HCT116 (cell line): ENCODE data around the gene ELFN1. TPM values are rescaled to one million over a fixed set of nuclear protein-coding genes. Genes with fewer than 3 reads are reported as not detected.

ENCODE experiments used
- ATAC-seq: fragments of 200-7000 bp; cut with Tn5 transposase; 2 replicates; pipeline ENCODE4 v1.9.1; 2020; ENCODE audit warnings: mild to moderate bottlenecking, moderate library complexity
- BruUV-seq: library from RNA; stranded (reverse); fragments of 400-500 nt; replicated peaks from 2 replicates; lab custom pipeline; 2021; lab: Mats Ljungman, UMichigan
- CTCF ChIA-PET: fragments of 300-600 bp; sonication (Branson Sonifier 250); formaldehyde crosslinking; loops from one replicate; lab custom pipeline; 2021; ENCODE audit warnings: antibody characterized with exemption; lab: Charles Lee
- POLR2A ChIA-PET: fragments of 300-600, 350-600 bp; sonication (Branson Sonifier 250); formaldehyde crosslinking; loops from one replicate; lab custom pipeline; 2021; ENCODE audit warnings: antibody characterized with exemption; lab: Charles Lee
- RAD21 ChIA-PET, 2 experiments: fragments of 300-600 bp; sonication (Branson Sonifier 250); formaldehyde crosslinking; loops; one replicate each; lab custom pipeline; 2023; ENCODE audit warnings: low total read pairs in 2 of 2; ENCODE audit not compliant: uncharacterized antibody in 2 of 2, unreplicated experiment in 2 of 2, low non-redundant PET in 1 of 2; lab: Charles Lee
- DNase-seq: peaks from one replicate; pipeline ENCODE4 v3.0.0-alpha.2; 2010; ENCODE audit warnings: low read depth, low spot score
- H2AFZ ChIP-seq: fragments of 200-600 bp; shearing (Covaris generic), sonication (generic); 2 replicates; pipeline ENCODE4 v1.6.1; 2017; ENCODE audit warnings: low read depth, mixed run types, mixed read lengths, antibody characterized with exemption, low read length; ENCODE audit not compliant: poor library complexity, severe bottlenecking
- H3K27ac ChIP-seq: 2 replicates; pipeline ENCODE4 v1.5.1; 2012; ENCODE audit warnings: low read depth, low read length
- H3K27me3 ChIP-seq: fragments of 200-600 bp; sonication (generic); 2 replicates; pipeline ENCODE4 v1.6.1; 2016; ENCODE audit warnings: mixed run types, low read length, mixed read lengths; ENCODE audit not compliant: insufficient read depth
- H3K36me3 ChIP-seq, 2 experiments: fragments of 200-500 bp in 1 of 2; fragments of 200-600 bp in 1 of 2; sonication (Bioruptor generic) in 1 of 2; sonication (generic) in 1 of 2; 2 replicates each; pipeline versions ENCODE4 v1.5.1 to v1.6.1; 2014 to 2016; ENCODE audit warnings: low read length in 2 of 2, inconsistent platforms in 1 of 2, mixed read lengths in 1 of 2, mixed run types in 1 of 2; ENCODE audit not compliant: insufficient read depth in 2 of 2, control insufficient read depth in 1 of 2
- H3K4me1 ChIP-seq, 2 experiments: fragments of 200-600 bp in 1 of 2; sonication (generic) in 1 of 2; 2 replicates each; pipeline versions ENCODE4 v1.5.1 to v1.6.1; 2012 to 2017; ENCODE audit warnings: low read length in 2 of 2, inconsistent platforms in 1 of 2, mild to moderate bottlenecking in 1 of 2, mixed read lengths in 1 of 2, mixed run types in 1 of 2, moderate library complexity in 1 of 2; ENCODE audit not compliant: insufficient read depth in 2 of 2, control insufficient read depth in 1 of 2
- H3K4me2 ChIP-seq: fragments of 200-600 bp; sonication (generic); 2 replicates; pipeline ENCODE4 v1.6.1; 2017; ENCODE audit warnings: mixed run types, low read length, mixed read lengths
- H3K4me3 ChIP-seq, 2 experiments: fragments of 200-600 bp in 1 of 2; sonication (generic) in 1 of 2; replicated peaks in 1 of 2; 2 replicates each; pipeline ENCODE4 v1.5.1; 2011 to 2016; ENCODE audit warnings: low read length in 2 of 2, control low read depth in 1 of 2, low read depth in 1 of 2, mild to moderate bottlenecking in 1 of 2, mixed read lengths in 1 of 2, mixed run types in 1 of 2
- H3K79me2 ChIP-seq: fragments of 200-600 bp; sonication (generic); 2 replicates; pipeline ENCODE4 v1.6.1; 2017; ENCODE audit warnings: mild to moderate bottlenecking, mixed run types, low read length, moderate library complexity, mixed read lengths; ENCODE audit not compliant: insufficient read depth
- H3K9ac ChIP-seq: fragments of 200-600 bp; sonication (generic); 2 replicates; pipeline ENCODE4 v1.6.1; 2016; ENCODE audit warnings: low read length, mixed read lengths
- H3K9me2 ChIP-seq: fragments of 200-600 bp; sonication (generic), shearing (Covaris generic); 2 replicates; pipeline ENCODE4 v1.6.1; 2017; ENCODE audit warnings: mixed run types, mild to moderate bottlenecking, moderate library complexity; ENCODE audit not compliant: insufficient read depth
- H3K9me3 ChIP-seq, 2 experiments: fragments of 200-500 bp in 1 of 2; fragments of 200-600 bp in 1 of 2; sonication (Bioruptor generic) in 1 of 2; sonication (generic) in 1 of 2; 2 replicates each; pipeline ENCODE4 v1.6.1; 2014 to 2017; ENCODE audit warnings: low read length in 2 of 2, mixed read lengths in 2 of 2, inconsistent platforms in 1 of 2, low read depth in 1 of 2, mild to moderate bottlenecking in 1 of 2, mixed run types in 1 of 2, moderate library complexity in 1 of 2; ENCODE audit not compliant: control insufficient read depth in 1 of 2, insufficient read depth in 1 of 2
- H4K20me1 ChIP-seq: fragments of 200-600 bp; sonication (generic), shearing (Covaris generic); 2 replicates; pipeline ENCODE4 v1.6.1; 2017; ENCODE audit warnings: mixed run types, mild to moderate bottlenecking, moderate library complexity; ENCODE audit not compliant: insufficient read depth
- CEBPB ChIP-seq: IDR thresholded peaks from 2 replicates; pipeline ENCODE4 v1.6.1; 2012; ENCODE audit warnings: low read depth
- EGR1 ChIP-seq: IDR thresholded peaks from 2 replicates; pipeline ENCODE4 v1.6.1; 2012; ENCODE audit warnings: low read depth
- ELF1 ChIP-seq: IDR thresholded peaks from 2 replicates; pipeline ENCODE4 v1.6.1; 2012; ENCODE audit warnings: low read depth, borderline replicate concordance
- EZH2 ChIP-seq: fragments of 200-600 bp; sonication (generic); IDR thresholded peaks from 2 replicates; pipeline ENCODE4 v1.6.1; 2017; ENCODE audit warnings: antibody characterized with exemption, mixed run types
- EZH2phosphoT487 ChIP-seq: fragments of 200-600 bp; IDR thresholded peaks from 2 replicates; pipeline ENCODE4 v1.6.1; 2018; ENCODE audit warnings: antibody characterized with exemption, borderline replicate concordance
- JUND ChIP-seq: IDR thresholded peaks from 2 replicates; pipeline ENCODE4 v1.6.1; 2012
- POLR2A ChIP-seq: IDR thresholded peaks from 2 replicates; pipeline ENCODE4 v1.7.0; 2011; ENCODE audit warnings: borderline replicate concordance; ENCODE audit not compliant: insufficient read depth, insufficient read length; ENCODE audit errors: extremely low read depth
- RAD21 ChIP-seq: IDR thresholded peaks from 2 replicates; pipeline ENCODE4 v1.6.1; 2012; ENCODE audit warnings: low read depth, mild to moderate bottlenecking
- SIN3A ChIP-seq: IDR thresholded peaks from 2 replicates; pipeline ENCODE4 v1.6.1; 2012; ENCODE audit warnings: low read depth
- SP1 ChIP-seq: IDR thresholded peaks from 2 replicates; pipeline ENCODE4 v1.6.1; 2012; ENCODE audit warnings: low read depth
- SRF ChIP-seq: IDR thresholded peaks from 2 replicates; pipeline ENCODE4 v1.6.1; 2012; ENCODE audit warnings: low read depth
- YY1 ChIP-seq: IDR thresholded peaks from 2 replicates; pipeline ENCODE4 v1.6.1; 2011; ENCODE audit warnings: low read length, low read depth, moderate library complexity, mild to moderate bottlenecking; ENCODE audit not compliant: insufficient replicate concordance; ENCODE audit errors: extremely low read depth
- ZFX ChIP-seq: fragments of 450-650 bp; IDR thresholded peaks from 2 replicates; pipeline ENCODE4 v1.6.1; 2017
- ZNF274 ChIP-seq: fragments of 200-500 bp; sonication (Bioruptor generic); IDR thresholded peaks from 2 replicates; pipeline ENCODE4 v1.6.1; 2014; ENCODE audit warnings: mild to moderate bottlenecking, low read depth, low read length, inconsistent platforms
- intact Hi-C: fragments of 100-400 bp; cut with micrococcal nuclease; formaldehyde crosslinking; loops from 2 replicates; pipeline ENCODE4 v1.10.0; 2022
- total RNA-seq: library from RNA; stranded (reverse); gene quantifications from one replicate; pipeline ENCODE4 v1.2.1, GENCODE V29; 2021; ENCODE audit not compliant: unreplicated experiment
- TF ChIP-seq, protein P1 (sequence below), 3 experiments: fragments of 200-600 bp in 1 of 3; sonication (generic) in 1 of 3; IDR thresholded peaks in 2 of 3; conservative IDR thresholded peaks in 1 of 3; 2 replicates each; pipeline ENCODE4 v1.5.1; 2012 to 2017; ENCODE audit warnings: low read depth in 2 of 3, low read length in 2 of 3, antibody characterized with exemption in 1 of 3, borderline replicate concordance in 1 of 3, control low read depth in 1 of 3, mild to moderate bottlenecking in 1 of 3, mixed read lengths in 1 of 3, mixed run types in 1 of 3, moderate library complexity in 1 of 3; ENCODE audit not compliant: insufficient read depth in 1 of 3

The ELFN1 gene
- total RNA-seq, 1 experiment from 2014 or later = 4.4 TPM

DNA sequence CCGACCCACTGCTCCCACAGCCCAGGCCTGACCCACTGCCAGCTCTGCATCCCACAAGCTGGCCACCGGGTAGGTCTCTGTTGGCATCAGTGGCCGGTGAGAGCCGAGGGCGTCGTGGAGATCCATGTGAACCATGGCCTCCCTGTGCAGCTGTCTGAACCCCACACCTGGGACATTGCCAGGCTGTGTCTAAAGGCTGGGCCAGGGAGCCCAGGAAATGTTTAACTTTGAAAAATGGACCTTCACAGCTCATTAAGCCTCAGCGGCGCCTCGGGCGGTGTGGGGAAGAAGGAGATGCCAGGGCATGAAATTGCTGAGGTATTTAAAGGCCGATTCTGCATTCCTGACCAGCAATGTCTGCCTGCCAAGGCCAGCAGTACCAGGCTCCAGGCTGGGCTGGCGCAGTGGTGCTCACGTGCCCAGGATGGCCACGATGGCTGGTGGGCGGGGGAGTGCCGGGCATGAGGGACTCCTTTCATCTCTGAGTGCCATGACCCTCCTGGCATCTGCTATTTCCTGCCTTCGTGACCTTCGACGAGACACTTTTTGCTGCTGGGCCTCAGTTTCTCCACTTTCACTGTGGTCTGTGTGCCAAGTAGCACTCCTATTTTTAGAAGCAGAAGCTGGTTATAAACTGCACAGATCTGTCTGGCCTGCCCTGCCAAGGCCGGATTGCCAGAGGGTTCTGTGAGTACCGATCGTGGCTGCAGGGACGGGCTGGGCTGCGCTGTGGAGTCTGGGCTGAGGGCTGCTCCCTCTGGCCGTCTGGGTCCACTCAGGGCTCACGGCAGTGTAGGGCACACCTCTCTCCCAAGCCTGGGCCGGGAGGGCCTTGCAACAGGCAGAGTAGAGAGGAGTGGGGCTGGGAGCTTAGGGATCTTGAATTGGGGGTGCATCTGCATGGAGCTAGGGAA is 21.8 kb downstream of the ELFN1 start:
- H3K4me1 ChIP-seq = no peaks in the 10 kb centered on the region
- no peak overlapping the region for H2AFZ ChIP-seq
- no TSS peak for BruUV-seq
- DNase-seq (no peak), ATAC-seq (no peak)
- H3K36me3 ChIP-seq = no peaks in the 10 kb centered on the region
- intact Hi-C loops = no loop called here
- TF ChIP-seq SIN3A (no peak), JUND (no peak), RAD21 (no peak), SP1 (no peak), YY1 (no peak), POLR2A (no peak), EZH2 (no peak), EGR1 (no peak), ELF1 (no peak), SRF (no peak), CEBPB (no peak), EZH2phosphoT487 (no peak), ZNF274 (no peak), ZFX (no peak)
- TF ChIP-seq, protein P1, sequence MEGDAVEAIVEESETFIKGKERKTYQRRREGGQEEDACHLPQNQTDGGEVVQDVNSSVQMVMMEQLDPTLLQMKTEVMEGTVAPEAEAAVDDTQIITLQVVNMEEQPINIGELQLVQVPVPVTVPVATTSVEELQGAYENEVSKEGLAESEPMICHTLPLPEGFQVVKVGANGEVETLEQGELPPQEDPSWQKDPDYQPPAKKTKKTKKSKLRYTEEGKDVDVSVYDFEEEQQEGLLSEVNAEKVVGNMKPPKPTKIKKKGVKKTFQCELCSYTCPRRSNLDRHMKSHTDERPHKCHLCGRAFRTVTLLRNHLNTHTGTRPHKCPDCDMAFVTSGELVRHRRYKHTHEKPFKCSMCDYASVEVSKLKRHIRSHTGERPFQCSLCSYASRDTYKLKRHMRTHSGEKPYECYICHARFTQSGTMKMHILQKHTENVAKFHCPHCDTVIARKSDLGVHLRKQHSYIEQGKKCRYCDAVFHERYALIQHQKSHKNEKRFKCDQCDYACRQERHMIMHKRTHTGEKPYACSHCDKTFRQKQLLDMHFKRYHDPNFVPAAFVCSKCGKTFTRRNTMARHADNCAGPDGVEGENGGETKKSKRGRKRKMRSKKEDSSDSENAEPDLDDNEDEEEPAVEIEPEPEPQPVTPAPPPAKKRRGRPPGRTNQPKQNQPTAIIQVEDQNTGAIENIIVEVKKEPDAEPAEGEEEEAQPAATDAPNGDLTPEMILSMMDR (IDR thresholded peaks at IDR 0.05 in 2 of 3, conservative IDR thresholded peaks at IDR 0.05 in 1 of 3; ENCODE audit: borderline replicate concordance in 1 of 3, insufficient read depth in 1 of 3, low read depth in 2 of 3, low read length in 2 of 3) = no peak
- ChIA-PET RAD21 (no interaction called here), CTCF (no interaction called here), POLR2A (no interaction called here)
- no peaks in the 10 kb centered on the region for H3K79me2 ChIP-seq
- H3K9ac ChIP-seq = no peak overlapping the region
- H3K4me2 ChIP-seq = no peak overlapping the region
- peaks cover 2% of the 10 kb centered on the region; the same call in 1 of the 2 replicates for H3K27me3 ChIP-seq
- no peak overlapping the region for H3K4me3 ChIP-seq
- no peaks in the 10 kb centered on the region for H3K9me2 ChIP-seq
- no peak overlapping the region for H3K27ac ChIP-seq
- no peaks in the 10 kb centered on the region for H3K9me3 ChIP-seq
- H4K20me1 ChIP-seq = no peaks in the 10 kb centered on the region
